Left lung (tissue), 10 donors: ENCODE measurements around the gene SESN2. TPM values are rescaled to one million over a fixed set of nuclear protein-coding genes. Genes with fewer than 3 reads are reported as not detected.

Experiments used
- ATAC-seq: fragments of 200-7000 bp; cut with Tn5 transposase; one replicate; pipeline ENCODE4 v1.9.1; 2020; ENCODE audit warnings: moderate library complexity
- DNase-seq, 4 donors: peaks; one replicate each; pipeline ENCODE4 v3.0.0-alpha.2; 2013 to 2020
- H3K27ac ChIP-seq, 2 donors: fragments of 200-600 bp; sonication (generic) in 1 of 2; one replicate each; pipeline versions ENCODE4 v1.5.0 to v1.8.0; 2020 to 2021
- H3K27me3 ChIP-seq, 2 donors: fragments of 200-600 bp; sonication (generic) in 1 of 2; one replicate each; pipeline versions ENCODE4 v1.5.0 to v1.8.0; 2020 to 2021
- H3K36me3 ChIP-seq, 2 donors: fragments of 200-600 bp; sonication (generic) in 1 of 2; one replicate each; pipeline versions ENCODE4 v1.5.0 to v1.8.0; 2020 to 2021
- H3K4me1 ChIP-seq, 2 donors: fragments of 200-600 bp; one replicate each; pipeline ENCODE4 v1.8.0; 2021
- H3K4me3 ChIP-seq, 2 donors: fragments of 200-600 bp; sonication (generic) in 1 of 2; one replicate each; pipeline versions ENCODE4 v1.5.0 to v1.8.0; 2020 to 2021; ENCODE audit warnings: mild to moderate bottlenecking in 1 of 2
- H3K9me3 ChIP-seq, 2 donors: fragments of 200-600 bp; sonication (generic) in 1 of 2; one replicate each; pipeline versions ENCODE4 v1.5.0 to v1.8.0; 2020 to 2021
- intact Hi-C, 2 donors: fragments of 100-400 bp; cut with DNase I; formaldehyde crosslinking; loops; one replicate each; pipeline versions ENCODE4 v1.11.2 to v1.14.2; 2022
- polyA plus RNA-seq, 6 donors: library from polyadenylated mRNA; unstranded; fragments of 120-200 nt; gene quantifications; one replicate each; pipeline ENCODE4 v1.2.1, GENCODE V29; 2013; ENCODE audit not compliant: insufficient read length in 6 of 6
- total RNA-seq, 2 donors: library from RNA; stranded (reverse); fragmentation: NEBNext Ultra II Directional; extraction: Animal tissue kit (Norgen Biotek cat#: 25700); gene quantifications; one replicate each; pipeline ENCODE4 v1.2.1, GENCODE V29; 2021
- TF ChIP-seq, protein P1 (sequence below), 2 donors: fragments of 200-600 bp; sonication (generic) in 1 of 2; IDR thresholded peaks; one replicate each; pipeline versions ENCODE4 v1.5.0 to v1.8.0; 2021; ENCODE audit warnings: antibody characterized with exemption in 2 of 2
- donor health status: DM: no; HTN: yes; CAD: no.
- donor health status: DM: no; HTN: no; CAD: no.

SESN2 gene
- total and polyA plus RNA-seq, 8 donors = 4.6 to 17.6 (median 6.5) TPM

DNA sequence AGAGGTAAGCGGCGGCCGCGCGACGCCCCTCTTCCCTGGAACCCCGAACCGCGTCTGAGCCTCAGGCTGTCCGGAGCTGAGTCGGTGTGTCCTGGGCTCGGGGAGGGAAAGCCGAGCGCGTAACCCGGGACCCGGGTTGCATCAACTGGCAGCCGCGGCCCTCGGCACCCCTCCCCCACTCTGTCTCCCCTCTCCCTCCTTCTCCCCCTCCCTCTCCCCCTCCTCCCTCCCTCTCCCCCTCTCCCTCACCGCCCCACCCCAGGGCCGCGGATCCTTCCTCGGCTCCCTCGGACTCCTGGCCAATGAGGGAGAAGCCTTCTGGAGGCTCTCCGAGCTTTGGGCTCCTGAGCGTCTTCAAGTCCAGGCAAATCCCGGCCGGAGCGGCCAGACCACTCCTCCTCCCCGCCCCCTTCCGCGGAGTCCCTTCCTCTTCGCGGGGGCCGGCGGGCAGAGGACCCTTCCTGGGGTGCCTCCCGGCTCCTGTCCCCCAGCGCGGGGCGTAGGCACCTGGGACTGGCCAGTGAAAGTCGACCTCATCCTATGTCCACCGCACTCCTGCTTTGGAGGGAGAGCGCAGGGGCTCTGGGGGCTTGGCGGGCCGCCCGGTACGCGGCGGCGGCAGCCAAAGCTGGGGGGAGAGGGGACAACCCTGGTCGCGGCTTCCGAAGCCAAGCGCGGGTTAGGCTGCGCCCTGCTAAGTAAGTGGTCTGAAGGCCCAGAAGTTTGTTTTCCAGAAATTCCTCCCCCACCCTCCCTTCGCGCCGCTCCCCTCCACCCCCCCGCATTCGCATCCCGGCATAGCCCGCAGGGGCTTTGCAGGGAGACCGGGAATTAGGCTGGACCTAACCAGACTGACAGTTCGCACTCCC lies 850 bp downstream of the SESN2 start:
- DNase-seq (peak; percentile 80 to 92 (median 88)), ATAC-seq (peak; percentile 79)
- TF ChIP-seq, protein P1, sequence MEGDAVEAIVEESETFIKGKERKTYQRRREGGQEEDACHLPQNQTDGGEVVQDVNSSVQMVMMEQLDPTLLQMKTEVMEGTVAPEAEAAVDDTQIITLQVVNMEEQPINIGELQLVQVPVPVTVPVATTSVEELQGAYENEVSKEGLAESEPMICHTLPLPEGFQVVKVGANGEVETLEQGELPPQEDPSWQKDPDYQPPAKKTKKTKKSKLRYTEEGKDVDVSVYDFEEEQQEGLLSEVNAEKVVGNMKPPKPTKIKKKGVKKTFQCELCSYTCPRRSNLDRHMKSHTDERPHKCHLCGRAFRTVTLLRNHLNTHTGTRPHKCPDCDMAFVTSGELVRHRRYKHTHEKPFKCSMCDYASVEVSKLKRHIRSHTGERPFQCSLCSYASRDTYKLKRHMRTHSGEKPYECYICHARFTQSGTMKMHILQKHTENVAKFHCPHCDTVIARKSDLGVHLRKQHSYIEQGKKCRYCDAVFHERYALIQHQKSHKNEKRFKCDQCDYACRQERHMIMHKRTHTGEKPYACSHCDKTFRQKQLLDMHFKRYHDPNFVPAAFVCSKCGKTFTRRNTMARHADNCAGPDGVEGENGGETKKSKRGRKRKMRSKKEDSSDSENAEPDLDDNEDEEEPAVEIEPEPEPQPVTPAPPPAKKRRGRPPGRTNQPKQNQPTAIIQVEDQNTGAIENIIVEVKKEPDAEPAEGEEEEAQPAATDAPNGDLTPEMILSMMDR (IDR thresholded peaks at IDR 0.05) = no peak
- intact Hi-C loops = loop anchor here in 1 of 2 donors (10.0 kb wide), 1 partner anchor 65 kb away; the partner anchor contains the start of gene MED18
- Histone ChIP-seq H3K9me3 (no peaks in the 10 kb centered on the region), H3K27me3 (no peaks in the 10 kb centered on the region), H3K27ac (peak overlapping the region; percentile 84 to 88), H3K36me3 (no peaks in the 10 kb centered on the region), H3K4me3 (peak overlapping the region; percentile 98 to 99), H3K4me1 (peaks cover 10 to 52% of the 10 kb centered on the region in 2 donors)

DNA sequence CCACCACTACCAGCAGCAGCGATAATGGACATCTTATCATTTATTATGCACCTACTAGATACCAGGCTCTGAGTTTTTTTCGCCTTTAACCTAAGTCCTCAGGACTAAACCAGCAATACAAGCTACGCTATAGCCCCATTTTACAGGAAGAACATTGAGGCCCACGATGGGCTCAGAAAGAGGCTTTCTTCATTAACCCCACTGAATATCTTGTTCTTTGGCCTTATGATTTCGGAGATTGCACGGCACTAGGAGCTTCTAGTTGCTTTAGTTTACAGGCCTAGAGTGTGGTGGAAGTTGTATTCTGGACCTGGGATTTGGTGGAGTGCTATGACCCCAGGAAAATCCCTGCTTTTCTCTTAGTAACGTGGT lies 1.5 kb downstream of the SESN2 start:
- no peak overlapping the region for H3K27ac ChIP-seq

DNA sequence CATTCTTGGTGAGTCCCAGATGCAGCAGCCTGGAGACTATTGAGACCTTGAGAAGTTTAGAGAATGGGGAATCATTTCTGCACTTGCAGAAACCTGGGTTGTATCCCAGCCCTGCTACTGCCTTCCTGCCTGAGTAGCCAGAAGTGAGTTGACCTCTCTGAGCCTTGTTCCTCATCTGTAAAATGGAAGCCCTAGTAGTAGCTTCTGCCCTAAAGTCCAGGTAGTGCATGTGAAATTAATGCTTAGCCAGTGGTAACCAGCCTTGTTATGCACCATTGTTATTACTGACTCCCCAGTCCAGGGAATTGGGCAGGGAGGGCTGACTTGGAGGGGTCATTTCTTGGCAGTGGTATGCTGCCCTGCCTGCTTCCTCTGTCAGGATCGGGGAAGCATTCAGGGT lies 5.6 kb downstream of the SESN2 start:
- TF ChIP-seq, protein P1 (IDR thresholded peaks at IDR 0.05) = no peak
- no peak for DNase-seq
- intact Hi-C loops = loop anchor here in 1 of 2 donors (10.0 kb wide), 1 partner anchor 60 kb away; the partner anchor contains the start of gene MED18
- H3K4me1 ChIP-seq = peaks cover 3 to 51% of the 10 kb centered on the region in 2 donors
- no peaks in the 10 kb centered on the region for H3K27me3 ChIP-seq
- H3K4me3 ChIP-seq = no peak overlapping the region
- H3K9me3 ChIP-seq = no peaks in the 10 kb centered on the region
- ATAC-seq = no peak
- peaks cover 0 to 3% of the 10 kb centered on the region in 2 donors for H3K36me3 ChIP-seq
- H3K27ac ChIP-seq = no peak overlapping the region

More for the DNA sequence above, 1.5 kb downstream of the SESN2 start:
- DNase-seq (no peak), ATAC-seq (no peak)
- H3K27me3 ChIP-seq = no peaks in the 10 kb centered on the region
- no peaks in the 10 kb centered on the region for H3K36me3 ChIP-seq
- TF ChIP-seq, protein P1 (IDR thresholded peaks at IDR 0.05) = no peak
- H3K4me1 ChIP-seq = peaks cover 10 to 54% of the 10 kb centered on the region in 2 donors
- H3K4me3 ChIP-seq = peak overlapping the region; percentile 98 to 99
- no peaks in the 10 kb centered on the region for H3K9me3 ChIP-seq
- intact Hi-C loops = loop anchor here in 1 of 2 donors (10.0 kb wide), 1 partner anchor 64 kb away; the partner anchor contains the start of gene MED18

DNA sequence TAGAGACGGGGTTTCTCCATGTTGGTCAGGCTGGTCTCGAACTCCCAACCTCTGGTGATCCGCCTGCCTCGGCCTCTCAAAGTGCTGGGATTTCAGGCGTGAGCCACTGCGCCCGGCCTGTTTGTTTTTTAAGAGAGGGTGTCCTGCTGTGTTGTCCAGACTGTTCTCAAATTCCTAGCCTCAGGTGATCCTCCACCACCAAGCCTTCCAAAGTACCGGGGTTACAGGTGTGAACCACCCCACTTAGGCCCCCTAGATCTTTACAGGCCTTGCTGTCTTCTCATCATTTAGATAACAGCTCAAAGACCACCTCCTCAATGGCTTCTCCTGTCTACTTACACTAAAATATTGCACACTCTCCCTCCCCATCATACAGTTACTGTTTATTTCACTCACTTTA lies 6.3 kb downstream of the SESN2 start:
- H3K9me3 ChIP-seq = no peaks in the 10 kb centered on the region
- intact Hi-C loops = loop anchor here in 1 of 2 donors (10.0 kb wide), 1 partner anchor 59 kb away; the partner anchor contains the start of gene MED18
- no peaks in the 10 kb centered on the region for H3K27me3 ChIP-seq
- peaks cover 0 to 10% of the 10 kb centered on the region in 2 donors for H3K36me3 ChIP-seq
- no peak overlapping the region for H3K27ac ChIP-seq
- H3K4me1 ChIP-seq = peaks cover 3 to 48% of the 10 kb centered on the region in 2 donors
- TF ChIP-seq, protein P1 (IDR thresholded peaks at IDR 0.05) = no peak
- H3K4me3 ChIP-seq = no peak overlapping the region
- no peak for ATAC-seq
- DNase-seq = no peak

DNA sequence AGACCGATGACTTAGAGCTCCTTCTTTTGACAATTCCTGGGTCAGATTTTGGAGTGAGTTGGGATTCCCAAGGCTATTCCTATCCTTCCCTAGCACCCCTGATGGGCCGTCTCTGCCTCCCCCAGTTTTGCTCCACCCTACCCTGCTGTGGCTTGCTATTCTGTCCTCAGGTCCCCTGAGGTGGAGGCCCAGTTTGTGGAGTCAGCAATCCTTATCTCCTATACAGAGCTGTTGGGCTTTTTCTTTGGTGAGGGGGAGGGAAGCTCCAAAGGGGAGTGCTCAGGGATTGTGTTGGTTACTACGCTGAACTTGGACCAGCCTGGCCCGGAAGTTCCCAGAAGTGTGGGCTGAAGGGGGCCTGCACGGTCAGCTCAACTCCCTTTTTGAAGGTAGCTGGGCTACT lies 7.6 kb downstream of the SESN2 start:
- Histone ChIP-seq H3K27me3 (no peaks in the 10 kb centered on the region), H3K27ac (no peak overlapping the region), H3K4me3 (no peak overlapping the region), H3K9me3 (no peaks in the 10 kb centered on the region), H3K36me3 (peaks cover 0 to 24% of the 10 kb centered on the region in 2 donors), H3K4me1 (peaks cover 3 to 35% of the 10 kb centered on the region in 2 donors)
- peak; percentile 14 for ATAC-seq
- DNase-seq = no peak
- TF ChIP-seq, protein P1 (IDR thresholded peaks at IDR 0.05) = no peak
- intact Hi-C loops = loop anchor here in 1 of 2 donors (10.0 kb wide), 1 partner anchor 58 kb away; the partner anchor contains the start of gene MED18
